Adrenal gland (tissue), 5 donors: ENCODE results near the gene SVOPL.
A peak's percentile ranks its signal among the peaks of the same experiment; 100 is the strongest.

Source experiments
- POLR2A ChIP-seq, 2 donors: fragments of 450-650 bp; IDR thresholded peaks; one replicate each; pipeline ENCODE4 v1.6.1; 2017; ENCODE audit warnings: antibody characterized with exemption in 2 of 2, mild to moderate bottlenecking in 2 of 2, moderate library complexity in 1 of 2
- TF ChIP-seq, protein P1 (sequence below), 6 experiments: fragments of 450-650 bp in 4 of 6; fragments of 200-600 bp in 2 of 6; sonication (generic) in 1 of 6; IDR thresholded peaks; 1 replicate in 5 of 6; 2 replicates in 1 of 6; pipeline versions ENCODE4 v1.5.1 to v1.8.0; 2016 to 2021; ENCODE audit warnings: antibody characterized with exemption in 6 of 6, mild to moderate bottlenecking in 2 of 6, moderate library complexity in 1 of 6
- donor health status: DM: no; HTN: no; CAD: no.

- TF ChIP-seq, protein P1, sequence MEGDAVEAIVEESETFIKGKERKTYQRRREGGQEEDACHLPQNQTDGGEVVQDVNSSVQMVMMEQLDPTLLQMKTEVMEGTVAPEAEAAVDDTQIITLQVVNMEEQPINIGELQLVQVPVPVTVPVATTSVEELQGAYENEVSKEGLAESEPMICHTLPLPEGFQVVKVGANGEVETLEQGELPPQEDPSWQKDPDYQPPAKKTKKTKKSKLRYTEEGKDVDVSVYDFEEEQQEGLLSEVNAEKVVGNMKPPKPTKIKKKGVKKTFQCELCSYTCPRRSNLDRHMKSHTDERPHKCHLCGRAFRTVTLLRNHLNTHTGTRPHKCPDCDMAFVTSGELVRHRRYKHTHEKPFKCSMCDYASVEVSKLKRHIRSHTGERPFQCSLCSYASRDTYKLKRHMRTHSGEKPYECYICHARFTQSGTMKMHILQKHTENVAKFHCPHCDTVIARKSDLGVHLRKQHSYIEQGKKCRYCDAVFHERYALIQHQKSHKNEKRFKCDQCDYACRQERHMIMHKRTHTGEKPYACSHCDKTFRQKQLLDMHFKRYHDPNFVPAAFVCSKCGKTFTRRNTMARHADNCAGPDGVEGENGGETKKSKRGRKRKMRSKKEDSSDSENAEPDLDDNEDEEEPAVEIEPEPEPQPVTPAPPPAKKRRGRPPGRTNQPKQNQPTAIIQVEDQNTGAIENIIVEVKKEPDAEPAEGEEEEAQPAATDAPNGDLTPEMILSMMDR (IDR thresholded peaks at IDR 0.05): no peak
- TF ChIP-seq POLR2A (IDR thresholded peaks at IDR 0.05): peak in 1 of 2 donors; percentile 27
Observed at GRCh38 chr7:138565451-138566114, 135.6 kb downstream of the SVOPL start.
